ENCODE measurements around the gene SEPTIN1. TPM values are rescaled to one million over a fixed set of nuclear protein-coding genes. Genes with fewer than 3 reads are reported as not detected.

Gene SEPTIN1
- total RNA-seq (100 to 1,000 TPM; 191 to 259 (median 229) TPM), total RNA-seq (41.8 to 209 (median 131) reads per million in 29 experiments)
- total RNA-seq (2013): 218 TPM

DNA sequence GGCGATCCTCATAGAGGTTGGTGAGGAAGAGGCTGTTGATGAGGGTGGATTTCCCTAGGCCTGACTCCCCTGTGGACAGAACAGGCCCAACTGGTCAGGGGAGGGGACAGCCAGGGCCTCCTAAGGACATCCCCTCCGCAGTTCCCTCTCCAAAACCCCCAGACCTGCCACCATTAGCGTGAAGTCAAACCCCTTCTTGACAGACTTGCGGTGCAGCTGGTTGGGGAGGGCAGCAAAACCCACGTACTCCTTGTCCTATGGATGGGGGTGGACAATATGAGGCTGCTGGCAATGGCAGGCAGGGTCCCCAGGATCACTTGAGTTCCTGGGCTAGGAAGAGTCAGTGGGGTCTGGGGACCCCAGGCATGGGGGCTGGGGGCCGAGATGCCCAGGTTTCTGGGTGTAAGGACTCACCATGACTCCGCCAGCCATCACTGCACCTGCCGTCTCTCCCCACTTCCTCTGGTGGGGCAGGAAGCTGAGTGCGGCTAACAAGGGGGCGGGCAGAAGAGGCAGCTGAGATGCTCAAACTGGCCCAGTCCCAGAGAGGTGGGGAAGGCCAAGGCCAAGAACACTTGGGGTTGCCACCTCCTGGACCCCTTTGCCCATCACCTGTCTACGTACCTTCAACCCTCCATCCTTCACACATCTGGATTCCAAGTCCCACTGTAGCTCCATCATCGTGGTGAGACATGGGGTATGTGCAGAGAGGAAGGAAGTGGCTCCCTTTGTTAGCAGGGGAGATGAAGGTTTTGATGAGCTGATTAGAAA, at the start of gene SEPTIN1:
Gene SEPTIN1, minus strand, starts transcription at position 451 of the 771 bp plus-strand sequence. Its CDS starts 19 bp downstream, at position 432.
- POLR2A ChIA-PET: interaction anchor here (0.5 to 1.4 kb wide), 3 partner anchors 11 to 277 kb away, joined by 4 to 6 read pairs (median 5); partner anchors contain the start of gene TBC1D10B (in 2 of the 2)
- H3K4me1 Mint-ChIP-seq: peaks cover 63 to 65% (median 64%) of the 10 kb centered on the region in 3 donors

GRCh38 chr16:30430428-30430970, 48.1 kb upstream of the SEPTIN1 start:
- Mint-ChIP-seq H3K27ac (no peak overlapping the region), H3K9me3 (no peaks in the 10 kb centered on the region), H3K4me1 (peaks cover 25 to 27% (median 26%) of the 10 kb centered on the region in 3 donors), H3K27me3 (no peaks in the 10 kb centered on the region), H3K36me3 (peaks cover 10% of the 10 kb centered on the region), H3K4me3 (no peak overlapping the region)
- Histone ChIP-seq H3K4me3 (ENCODE audit: control insufficient read depth in 1 of 2, extremely low read depth in 1 of 2, low read length in 1 of 2) (peak overlapping the region in 1 of 2 donors; percentile 72), H3K36me3 (ENCODE audit: control insufficient read depth in 2 of 2, extremely low read depth in 1 of 2, insufficient read depth in 1 of 2, low read length in 1 of 2) (peaks cover 0 to 10% of the 10 kb centered on the region in 2 donors), H3K9me3 (no peaks in the 10 kb centered on the region), H3K27me3 (replicated peaks in 1 of 2; ENCODE audit: control insufficient read depth in 2 of 2, extremely low read depth in 1 of 2, insufficient read depth in 2 of 2, low read length in 1 of 2) (no peaks in the 10 kb centered on the region), H3K4me1 (ENCODE audit: control insufficient read depth in 1 of 2, extremely low read depth in 1 of 2, insufficient read depth in 2 of 2, low read length in 2 of 2) (peaks cover 9 to 36% of the 10 kb centered on the region in 2 experiments), H3K27ac (ENCODE audit: low read length) (peak overlapping the region; percentile 71)
- ChIA-PET POLR2A (interaction anchor here in 1 of 2 donors (0.6 to 1.1 kb wide), 7 partner anchors 27 to 1613 kb away, joined by 3 to 11 read pairs (median 4); no protein-coding TSS in a partner anchor), CTCF (interaction anchor here in 1 of 2 donors (0.8 to 1.5 kb wide), 28 partner anchors 10 to 317 kb away, joined by 3 to 35 read pairs (median 7); partner anchors contain the start of genes ITGAL, PHKG2, SEPHS2 and SEPTIN1)
- peak; percentile 2 to 19 (median 8) for ATAC-seq (replicated peaks in 1 of 4)
- 47% methylated on average over 12 of the region's 19 CpGs for WGBS (ENCODE audit: insufficient coverage)
- DNase-seq: peak in 2 of 35 experiments; percentile 15 to 22

More for the DNA sequence above, at the start of gene SEPTIN1:
- Mint-ChIP-seq H3K9me3 (no peaks in the 10 kb centered on the region), H3K27ac (peak within 1 kb of the TSS; percentile 99 to 100), H3K4me3 (peak within 1 kb of the TSS; percentile 80 to 100 (median 99)), H3K27me3 (no peaks in the 10 kb centered on the region), H3K36me3 (peaks cover 8% of the 10 kb centered on the region)
- ATAC-seq (replicated peaks in 1 of 4) (peak; percentile 37 to 47 (median 46)), DNase-seq (peak; percentile 59 to 85 (median 74))
- peaks cover 26 to 74% of the 10 kb centered on the region in 2 experiments for H3K4me1 ChIP-seq (ENCODE audit: control insufficient read depth in 1 of 2, extremely low read depth in 1 of 2, insufficient read depth in 2 of 2, low read length in 2 of 2)
- CTCF ChIA-PET: interaction anchor here in 1 of 2 donors (0.6 to 3.0 kb wide), 10 partner anchors 10 to 681 kb away, joined by 3 to 21 read pairs (median 5); partner anchors contain the start of genes DCTPP1, TBC1D10B and ZNF771
- H3K9me3 ChIP-seq: no peaks in the 10 kb centered on the region
- peak within 1 kb of the TSS; percentile 72 for H3K4me3 ChIP-seq (ENCODE audit: control insufficient read depth in 1 of 2, extremely low read depth in 1 of 2, low read length in 1 of 2)
- peak within 1 kb of the TSS; percentile 96 for H3K27ac ChIP-seq (ENCODE audit: low read length)
- H3K27me3 ChIP-seq (replicated peaks in 1 of 2; ENCODE audit: control insufficient read depth in 2 of 2, extremely low read depth in 1 of 2, insufficient read depth in 2 of 2, low read length in 1 of 2): no peaks in the 10 kb centered on the region
- H3K36me3 ChIP-seq (ENCODE audit: control insufficient read depth in 2 of 2, extremely low read depth in 1 of 2, insufficient read depth in 1 of 2, low read length in 1 of 2): peaks cover 0 to 15% of the 10 kb centered on the region in 2 donors
- 0% methylated on average over 3 of the region's 12 CpGs for WGBS (ENCODE audit: insufficient coverage)

- CTCF ChIA-PET: interaction anchor here (0.5 to 1.5 kb wide), 48 partner anchors 8 to 338 kb away, joined by 3 to 35 read pairs (median 6); partner anchors contain the start of genes ITGAL (in 1 of the 2), PHKG2 (in 1 of the 2), PRR14 (in 1 of the 2) and SEPHS2 (in 1 of the 2)
- H3K36me3 ChIP-seq (ENCODE audit: control insufficient read depth in 2 of 2, extremely low read depth in 1 of 2, insufficient read depth in 1 of 2, low read length in 1 of 2): peaks cover 0 to 10% of the 10 kb centered on the region in 2 donors
- no peaks in the 10 kb centered on the region for H3K9me3 ChIP-seq
- no peaks in the 10 kb centered on the region for H3K27me3 Mint-ChIP-seq
- peak; percentile 86 to 99 (median 95) for DNase-seq
- peak within 1 kb of the TSS; percentile 72 to 80 for H3K4me3 ChIP-seq (ENCODE audit: control insufficient read depth in 1 of 2, extremely low read depth in 1 of 2, low read length in 1 of 2)
- peaks cover 22 to 25% (median 23%) of the 10 kb centered on the region in 3 donors for H3K4me1 Mint-ChIP-seq
- 0% methylated on average over 37 of the region's 49 CpGs for WGBS (ENCODE audit: insufficient coverage)
- peak within 1 kb of the TSS; percentile 71 for H3K27ac ChIP-seq (ENCODE audit: low read length)
- no peaks in the 10 kb centered on the region for H3K9me3 Mint-ChIP-seq
- H3K4me3 Mint-ChIP-seq: no peak within 1 kb of the TSS
- H3K4me1 ChIP-seq (ENCODE audit: control insufficient read depth in 1 of 2, extremely low read depth in 1 of 2, insufficient read depth in 2 of 2, low read length in 2 of 2): peaks cover 9 to 36% of the 10 kb centered on the region in 2 experiments
- POLR2A ChIA-PET: interaction anchor here (0.6 to 1.1 kb wide), 11 partner anchors 28 to 1612 kb away, joined by 3 to 11 read pairs (median 4); no protein-coding TSS in a partner anchor
- H3K36me3 Mint-ChIP-seq: peaks cover 10% of the 10 kb centered on the region
- no peaks in the 10 kb centered on the region for H3K27me3 ChIP-seq (replicated peaks in 1 of 2; ENCODE audit: control insufficient read depth in 2 of 2, extremely low read depth in 1 of 2, insufficient read depth in 2 of 2, low read length in 1 of 2)
- H3K27ac Mint-ChIP-seq: no peak within 1 kb of the TSS
- peak; percentile 96 to 98 (median 98) for ATAC-seq (replicated peaks in 1 of 4)
Measured at GRCh38 chr16:30429678-30430427, 47.5 kb upstream of the SEPTIN1 start, which contains the start of gene DCTPP1. DCTPP1 (minus strand) TSS chr16:30430030; CDS start chr16:30429980, 50 bp downstream.

- H3K27me3 Mint-ChIP-seq: no peaks in the 10 kb centered on the region
- CTCF ChIA-PET: interaction anchor here (0.5 to 1.5 kb wide), 48 partner anchors 7 to 338 kb away, joined by 3 to 35 read pairs (median 6); partner anchors contain the start of genes ITGAL (in 1 of the 2), PHKG2 (in 1 of the 2), PRR14 (in 1 of the 2) and SEPHS2 (in 1 of the 2)
- no peaks in the 10 kb centered on the region for H3K9me3 Mint-ChIP-seq
- DNase-seq (no peak), ATAC-seq (replicated peaks in 1 of 4) (peak in 2 of 4 experiments; percentile 26 to 28)
- 4% methylated on average over 7 of the region's 11 CpGs for WGBS (ENCODE audit: insufficient coverage)
- no peak overlapping the region for H3K4me3 Mint-ChIP-seq
- H3K4me1 Mint-ChIP-seq: peaks cover 18 to 20% (median 18%) of the 10 kb centered on the region in 3 donors
- H3K4me3 ChIP-seq (ENCODE audit: control insufficient read depth in 1 of 2, extremely low read depth in 1 of 2, low read length in 1 of 2): peak overlapping the region; percentile 72 to 80
- H3K4me1 ChIP-seq (ENCODE audit: control insufficient read depth in 1 of 2, extremely low read depth in 1 of 2, insufficient read depth in 2 of 2, low read length in 2 of 2): peaks cover 9 to 31% of the 10 kb centered on the region in 2 experiments
- no peaks in the 10 kb centered on the region for H3K27me3 ChIP-seq (replicated peaks in 1 of 2; ENCODE audit: control insufficient read depth in 2 of 2, extremely low read depth in 1 of 2, insufficient read depth in 2 of 2, low read length in 1 of 2)
- POLR2A ChIA-PET: interaction anchor here (0.6 to 1.1 kb wide), 9 partner anchors 28 to 205 kb away, joined by 3 to 11 read pairs (median 4); no protein-coding TSS in a partner anchor
- peaks cover 0 to 10% of the 10 kb centered on the region in 2 donors for H3K36me3 ChIP-seq (ENCODE audit: control insufficient read depth in 2 of 2, extremely low read depth in 1 of 2, insufficient read depth in 1 of 2, low read length in 1 of 2)
- peaks cover 15% of the 10 kb centered on the region for H3K36me3 Mint-ChIP-seq
- no peak overlapping the region for H3K27ac Mint-ChIP-seq
- H3K27ac ChIP-seq (ENCODE audit: low read length): peak overlapping the region; percentile 71
- H3K9me3 ChIP-seq: no peaks in the 10 kb centered on the region
Measured at GRCh38 chr16:30429418-30429677, 47.0 kb upstream of the SEPTIN1 start.

- WGBS (ENCODE audit: insufficient coverage): 100% methylated on average over 4 of the region's 4 CpGs
- peaks cover 9 to 29% of the 10 kb centered on the region in 2 experiments for H3K4me1 ChIP-seq (ENCODE audit: control insufficient read depth in 1 of 2, extremely low read depth in 1 of 2, insufficient read depth in 2 of 2, low read length in 2 of 2)
- H3K27me3 Mint-ChIP-seq: no peaks in the 10 kb centered on the region
- H3K4me3 Mint-ChIP-seq: peak overlapping the region; percentile 0 to 48 (median 7)
- peaks cover 12% of the 10 kb centered on the region in 3 donors for H3K4me1 Mint-ChIP-seq
- no peaks in the 10 kb centered on the region for H3K27me3 ChIP-seq (replicated peaks in 1 of 2; ENCODE audit: control insufficient read depth in 2 of 2, extremely low read depth in 1 of 2, insufficient read depth in 2 of 2, low read length in 1 of 2)
- H3K4me3 ChIP-seq (ENCODE audit: control insufficient read depth in 1 of 2, extremely low read depth in 1 of 2, low read length in 1 of 2): no peak overlapping the region
- no peaks in the 10 kb centered on the region for H3K9me3 Mint-ChIP-seq
- no peak for DNase-seq
- CTCF ChIA-PET: no interaction called here
- no peak for ATAC-seq (replicated peaks in 1 of 4)
- POLR2A ChIA-PET: no interaction called here
- H3K27ac ChIP-seq (ENCODE audit: low read length): no peak overlapping the region
- H3K27ac Mint-ChIP-seq: peak overlapping the region; percentile 2 to 61
- peaks cover 0 to 23% of the 10 kb centered on the region in 2 donors for H3K36me3 ChIP-seq (ENCODE audit: control insufficient read depth in 2 of 2, extremely low read depth in 1 of 2, insufficient read depth in 1 of 2, low read length in 1 of 2)
- H3K36me3 Mint-ChIP-seq: peaks cover 19% of the 10 kb centered on the region
- no peaks in the 10 kb centered on the region for H3K9me3 ChIP-seq
Measured at GRCh38 chr16:30428055-30428454, 45.7 kb upstream of the SEPTIN1 start.

All from T-cell (primary cell).